Activated T-cell treated with anti-CD3 and anti-CD28 coated beads, Interleukin-2, amount 50 U/mL, for 72 hours (primary cell): ENCODE results near the gene YWHAQ. TPM values are rescaled to one million over a fixed set of nuclear protein-coding genes. Genes with fewer than 3 reads are reported as not detected.
"Not testable (repeated sequence)": the region's sequence is repeated elsewhere in the genome, so short reads cannot be mapped to it uniquely, and the experiment has no call there.

Experiments used
- ATAC-seq, 2 donors: fragments of 150-1000 bp; cut with Tn5 transposase; replicated peaks in 1 of 2; 2 replicates each; pipeline ENCODE4 v1.10.0; 2021; ENCODE audit warnings: moderate library complexity in 2 of 2, mild to moderate bottlenecking in 1 of 2
- DNase-seq, 2 donors: peaks; one replicate each; pipeline ENCODE4 v3.0.0; 2021 to 2022; ENCODE audit warnings: mixed read lengths in 1 of 2
- H3K27ac Mint-ChIP-seq: one replicate; pipeline ENCODE4 v1.8.0; 2022; ENCODE audit warnings: mild to moderate bottlenecking, moderate library complexity, mixed read lengths
- H3K27me3 Mint-ChIP-seq: one replicate; pipeline ENCODE4 v1.8.0; 2022; ENCODE audit warnings: low read depth, mixed read lengths
- H3K36me3 Mint-ChIP-seq, 2 donors: one replicate each; pipeline ENCODE4 v1.8.0; 2022; ENCODE audit warnings: mixed read lengths in 2 of 2, mild to moderate bottlenecking in 1 of 2; ENCODE audit not compliant: insufficient read depth in 2 of 2
- H3K4me1 Mint-ChIP-seq: one replicate; pipeline ENCODE4 v1.8.0; 2022; ENCODE audit warnings: low read depth, mixed read lengths
- H3K4me3 Mint-ChIP-seq, 2 donors: one replicate each; pipeline ENCODE4 v1.8.0; 2022; ENCODE audit warnings: mild to moderate bottlenecking in 2 of 2, mixed read lengths in 2 of 2, moderate library complexity in 2 of 2
- H3K9me3 Mint-ChIP-seq, 2 donors: one replicate each; pipeline ENCODE4 v1.8.0; 2022; ENCODE audit warnings: mixed read lengths in 2 of 2
- total RNA-seq, 2 donors: library from RNA; stranded (reverse); gene quantifications; one replicate each; pipeline ENCODE4 v1.2.3, GENCODE V29; 2022

YWHAQ gene
- total RNA-seq, 2 donors from 2014 or later: 207 to 251 TPM

DNA sequence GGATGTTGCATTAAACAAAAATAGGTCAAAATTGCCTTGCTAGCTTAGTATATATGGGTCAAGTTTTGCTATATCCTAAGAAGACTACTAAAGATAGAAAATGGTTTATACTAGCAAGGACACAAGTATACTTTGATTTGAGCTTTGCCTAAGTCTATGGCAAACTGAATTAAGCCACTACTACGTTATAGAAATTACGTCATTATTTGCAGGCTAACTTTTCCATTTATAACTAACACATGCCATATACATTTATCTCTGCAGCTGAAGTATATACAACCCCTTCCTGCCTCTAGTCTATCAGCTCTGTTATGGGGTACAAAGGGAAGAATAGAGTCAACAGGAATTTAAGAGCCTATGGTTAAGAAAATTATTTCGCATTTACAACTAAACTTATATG is 16.2 kb downstream of the YWHAQ start:
- Mint-ChIP-seq H3K4me3 (peak overlapping the region in 1 of 2 donors; percentile 5), H3K4me1 (peaks cover 100% of the 10 kb centered on the region), H3K27ac (peak overlapping the region; percentile 43), H3K9me3 (no peaks in the 10 kb centered on the region), H3K27me3 (no peaks in the 10 kb centered on the region), H3K36me3 (peaks cover 8 to 26% of the 10 kb centered on the region in 2 donors)
- ATAC-seq (no peak), DNase-seq (no peak)

DNA sequence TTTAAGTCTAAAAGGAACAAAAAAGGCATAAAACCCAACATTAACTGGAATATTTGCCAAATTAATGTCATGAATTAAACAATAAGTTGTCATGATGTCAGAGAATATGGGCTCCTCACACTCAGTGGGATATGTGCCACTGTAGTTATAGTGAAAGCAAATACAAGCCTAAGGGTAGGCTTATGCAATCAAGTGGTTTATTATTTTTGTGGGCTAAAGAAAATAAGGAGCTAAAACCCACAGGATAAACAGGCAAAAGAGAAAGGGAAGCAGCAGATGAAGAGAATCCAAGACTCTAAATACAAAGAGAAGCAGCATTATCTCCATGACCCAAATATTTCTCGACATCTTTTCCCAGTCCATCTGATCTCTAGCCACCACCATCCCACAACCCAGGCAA is 17.5 kb downstream of the YWHAQ start:
- H3K9me3 Mint-ChIP-seq: no peaks in the 10 kb centered on the region
- no peak for ATAC-seq
- H3K27ac Mint-ChIP-seq: no peak overlapping the region
- peaks cover 8 to 26% of the 10 kb centered on the region in 2 donors for H3K36me3 Mint-ChIP-seq
- no peak for DNase-seq
- H3K4me3 Mint-ChIP-seq: no peak overlapping the region
- no peaks in the 10 kb centered on the region for H3K27me3 Mint-ChIP-seq
- peaks cover 100% of the 10 kb centered on the region for H3K4me1 Mint-ChIP-seq

DNA sequence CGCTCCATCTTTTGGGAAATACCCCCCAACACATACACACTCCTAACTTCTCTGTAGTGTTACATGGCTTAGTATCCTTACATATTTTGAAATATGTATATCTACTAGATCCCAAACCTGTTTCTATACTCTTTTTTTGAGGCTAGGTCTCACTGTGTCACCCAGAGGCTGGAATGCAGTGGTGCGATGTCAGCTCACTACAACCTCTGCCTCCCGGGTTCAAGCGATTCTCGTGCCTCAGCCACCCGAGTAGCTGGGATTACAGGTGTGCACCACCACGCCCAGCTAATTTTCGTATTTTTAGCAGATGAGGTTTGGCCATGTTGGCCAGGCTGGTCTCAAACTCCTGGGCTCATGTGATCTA is 19.3 kb downstream of the YWHAQ start:
- DNase-seq, H3K4me3 Mint-ChIP-seq, ATAC-seq, H3K9me3 Mint-ChIP-seq, H3K27me3 Mint-ChIP-seq: not testable (repeated sequence)
- Mint-ChIP-seq H3K27ac (peak overlapping the region; percentile 61), H3K4me1 (peaks cover 97% of the 10 kb centered on the region), H3K36me3 (peaks cover 4 to 20% of the 10 kb centered on the region in 2 donors)

DNA sequence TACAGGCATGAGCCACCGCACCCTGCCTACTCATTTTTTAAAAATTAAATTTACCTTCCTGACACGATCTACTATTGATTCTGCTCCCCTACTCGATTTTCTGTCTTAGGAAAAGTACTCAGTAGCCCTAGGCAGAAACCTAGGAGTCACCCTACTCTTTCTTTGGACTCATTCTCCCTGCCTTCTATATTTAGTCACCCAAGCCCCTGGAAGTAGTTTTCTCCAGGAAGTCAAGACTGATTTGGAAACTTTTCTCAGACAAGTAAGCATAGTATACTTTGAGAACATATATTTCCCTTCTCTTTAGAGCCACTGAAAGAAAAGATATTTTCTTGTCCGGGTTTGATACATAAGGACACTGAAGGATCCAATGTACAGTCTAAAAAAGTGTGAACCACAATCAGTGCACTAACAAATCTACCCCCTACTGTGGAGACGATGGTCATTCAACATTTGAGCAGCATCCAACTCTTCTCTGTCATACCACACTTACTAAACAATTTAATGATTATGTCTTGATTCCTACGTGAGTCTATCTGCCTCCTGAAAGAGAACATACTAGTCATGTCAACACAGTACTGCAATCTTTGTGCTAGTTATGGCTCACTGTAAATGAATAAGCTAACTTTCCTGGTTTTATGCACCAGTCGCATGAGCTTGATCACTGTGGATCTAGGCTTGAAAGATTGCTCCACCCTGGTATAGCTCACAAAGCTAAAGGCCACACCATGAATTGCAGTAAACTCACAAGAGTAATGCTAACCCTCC is 19.8 kb downstream of the YWHAQ start:
- H3K4me1 Mint-ChIP-seq: peaks cover 97% of the 10 kb centered on the region
- H3K36me3 Mint-ChIP-seq: peaks cover 4 to 22% of the 10 kb centered on the region in 2 donors
- ATAC-seq: peak in 1 of 2 donors; percentile 8
- DNase-seq: no peak
- peak overlapping the region; percentile 61 for H3K27ac Mint-ChIP-seq
- no peaks in the 10 kb centered on the region for H3K27me3 Mint-ChIP-seq
- peaks cover 0 to 2% of the 10 kb centered on the region in 2 donors for H3K9me3 Mint-ChIP-seq
- peak overlapping the region in 1 of 2 donors; percentile 17 for H3K4me3 Mint-ChIP-seq

DNA sequence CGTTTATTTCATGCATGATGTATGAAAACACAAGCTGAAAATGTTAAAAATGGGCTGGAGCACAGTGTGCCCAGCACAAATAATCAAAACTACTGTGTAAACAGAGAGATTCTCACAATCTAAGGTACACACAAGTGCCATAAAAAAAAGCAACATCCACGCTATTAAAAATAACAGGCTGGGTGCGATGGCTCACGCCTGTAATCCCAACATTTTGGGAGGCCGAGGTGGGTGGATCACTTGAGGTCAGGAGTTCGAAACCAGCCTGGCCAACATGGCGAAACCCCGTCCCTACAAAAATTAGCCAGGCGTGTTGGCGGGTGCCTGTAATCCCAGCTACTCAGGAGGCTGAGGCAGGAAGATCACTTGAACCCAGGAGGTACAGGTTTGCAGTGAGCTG is 22.3 kb downstream of the YWHAQ start:
- Mint-ChIP-seq H3K27ac (peak overlapping the region; percentile 97), H3K36me3 (peaks cover 7 to 28% of the 10 kb centered on the region in 2 donors), H3K4me3 (peak overlapping the region; percentile 76 to 79), H3K4me1 (peaks cover 88% of the 10 kb centered on the region)
- ATAC-seq: peak in 1 of 2 donors; percentile 11
- not testable (repeated sequence) for DNase-seq, H3K27me3 Mint-ChIP-seq, H3K9me3 Mint-ChIP-seq

DNA sequence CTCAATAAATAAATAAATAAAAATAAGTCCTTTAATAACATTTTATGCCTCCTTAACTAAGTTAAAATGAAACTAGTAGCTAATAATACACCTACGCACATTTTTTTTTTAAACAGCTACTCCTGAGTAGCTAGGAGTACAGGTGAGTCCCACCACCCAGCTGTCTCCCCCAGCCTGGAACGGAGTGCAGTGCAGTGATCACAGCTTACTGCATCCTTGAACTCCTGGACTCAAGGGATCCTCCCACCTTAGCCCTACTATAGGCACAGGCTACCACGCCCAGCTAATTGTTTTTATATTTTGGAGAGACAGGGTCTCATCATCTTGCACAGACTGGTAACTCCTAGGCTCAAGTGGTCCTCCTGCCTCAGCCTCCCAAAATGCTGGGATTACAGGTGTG is 28.4 kb downstream of the YWHAQ start:
- H3K27me3 Mint-ChIP-seq: no peaks in the 10 kb centered on the region
- H3K9me3 Mint-ChIP-seq: peaks cover 2 to 19% of the 10 kb centered on the region in 2 donors
- no peak overlapping the region for H3K27ac Mint-ChIP-seq
- no peak for ATAC-seq
- H3K4me1 Mint-ChIP-seq: peaks cover 57% of the 10 kb centered on the region
- peaks cover 23 to 53% of the 10 kb centered on the region in 2 donors for H3K36me3 Mint-ChIP-seq
- no peak for DNase-seq
- H3K4me3 Mint-ChIP-seq: no peak overlapping the region

DNA sequence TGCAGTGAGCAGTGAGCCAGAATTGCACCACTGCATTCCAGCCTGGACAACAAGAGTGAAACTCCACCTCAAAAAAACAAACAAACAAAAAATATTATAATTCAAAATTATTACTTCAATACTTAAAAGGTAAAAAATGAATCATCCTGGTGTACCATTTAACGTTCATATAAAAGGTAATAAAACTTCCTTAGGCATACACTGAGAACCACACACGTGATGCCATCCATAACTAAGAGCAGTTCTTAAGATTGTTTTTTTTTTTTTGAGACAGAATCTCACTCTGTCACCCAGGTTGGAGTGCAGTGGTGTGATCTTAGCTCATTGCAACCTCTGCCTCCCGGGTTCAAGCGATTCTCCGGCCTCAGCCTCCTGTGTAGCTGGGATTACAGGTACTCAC is 29.4 kb downstream of the YWHAQ start:
- DNase-seq (no peak), ATAC-seq (no peak)
- H3K9me3 Mint-ChIP-seq: peaks cover 2 to 18% of the 10 kb centered on the region in 2 donors
- H3K27me3 Mint-ChIP-seq: no peaks in the 10 kb centered on the region
- H3K27ac Mint-ChIP-seq: no peak overlapping the region
- H3K36me3 Mint-ChIP-seq: peaks cover 23 to 53% of the 10 kb centered on the region in 2 donors
- peaks cover 60% of the 10 kb centered on the region for H3K4me1 Mint-ChIP-seq
- H3K4me3 Mint-ChIP-seq: no peak overlapping the region

DNA sequence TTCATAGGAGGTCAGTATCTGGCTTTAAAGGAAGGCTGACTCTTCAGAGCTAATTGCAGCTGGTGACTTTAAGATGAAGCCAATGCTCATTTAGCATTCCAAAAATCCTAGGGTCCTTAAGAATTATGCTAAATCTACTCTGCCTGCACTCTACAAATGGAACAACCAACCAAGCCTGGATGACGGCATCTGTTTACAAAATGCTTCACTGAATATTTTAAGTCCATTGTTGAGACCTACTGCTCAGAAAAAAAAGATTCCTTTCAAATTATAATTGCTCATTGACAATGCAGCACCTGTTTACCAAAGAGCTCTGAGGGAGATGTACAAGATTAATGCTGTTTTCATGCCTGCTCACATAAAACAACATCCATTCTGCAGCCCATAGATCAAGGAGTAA is 31.4 kb downstream of the YWHAQ start:
- no peak for ATAC-seq
- no peak overlapping the region for H3K4me3 Mint-ChIP-seq
- H3K27ac Mint-ChIP-seq: peak overlapping the region; percentile 66
- peaks cover 2 to 16% of the 10 kb centered on the region in 2 donors for H3K9me3 Mint-ChIP-seq
- H3K36me3 Mint-ChIP-seq: peaks cover 23 to 45% of the 10 kb centered on the region in 2 donors
- peaks cover 63% of the 10 kb centered on the region for H3K4me1 Mint-ChIP-seq
- H3K27me3 Mint-ChIP-seq: no peaks in the 10 kb centered on the region
- DNase-seq: no peak

DNA sequence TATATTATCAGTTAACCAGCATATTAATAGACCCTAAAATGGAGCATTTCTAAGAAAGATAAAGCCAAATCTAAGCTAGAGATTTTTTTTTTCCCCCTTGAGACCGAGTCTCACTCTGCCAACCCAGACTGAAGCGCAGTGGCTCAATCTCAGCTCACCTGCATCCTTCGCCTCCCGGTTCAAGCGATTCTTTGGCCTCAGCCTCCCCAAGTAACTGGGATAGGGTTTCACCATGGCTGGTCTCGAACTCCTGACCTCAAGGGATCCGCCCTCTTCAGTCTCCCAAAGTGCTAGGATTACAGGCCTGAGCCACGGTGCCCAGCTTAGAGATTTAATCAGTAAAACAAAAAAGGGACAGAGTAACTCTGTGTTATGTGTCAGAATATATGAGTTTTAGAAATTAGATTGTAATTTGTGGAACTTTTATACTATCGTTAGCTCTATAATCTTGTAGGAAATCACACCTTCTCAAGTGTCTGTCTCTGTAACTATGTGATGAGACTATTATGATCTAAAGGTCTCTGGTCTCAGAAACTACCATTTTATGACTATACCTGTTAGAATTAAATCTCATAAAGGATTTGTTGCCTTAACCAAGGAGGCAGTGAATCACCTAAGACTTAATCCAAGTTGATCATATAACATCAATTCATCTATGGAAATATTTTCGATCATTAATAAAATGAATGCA is 34.0 kb downstream of the YWHAQ start:
- DNase-seq (no peak), ATAC-seq (no peak)
- Mint-ChIP-seq H3K9me3 (peaks cover 4 to 16% of the 10 kb centered on the region in 2 donors), H3K36me3 (peaks cover 20 to 41% of the 10 kb centered on the region in 2 donors), H3K27ac (peak overlapping the region; percentile 45), H3K27me3 (no peaks in the 10 kb centered on the region), H3K4me3 (peak overlapping the region; percentile 55 to 64), H3K4me1 (peaks cover 83% of the 10 kb centered on the region)

DNA sequence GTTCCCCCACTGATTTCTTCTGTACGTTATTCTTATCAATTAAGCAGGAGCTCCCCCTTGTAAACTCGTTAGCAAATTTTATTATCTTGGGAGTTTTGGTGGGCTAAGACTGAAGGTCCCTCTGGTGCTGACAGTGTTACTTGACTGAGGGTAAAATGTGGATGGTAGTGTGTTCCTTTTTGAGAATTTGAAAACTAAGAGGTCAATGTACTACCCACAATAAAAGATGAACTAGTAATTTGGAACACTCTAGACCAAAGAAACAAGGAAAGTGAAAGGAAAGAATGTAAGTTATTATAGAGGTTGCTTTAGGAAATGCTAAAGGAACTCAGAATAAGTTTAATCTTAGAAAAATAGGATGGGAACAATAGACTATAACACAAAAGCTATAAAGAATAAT is 35.1 kb downstream of the YWHAQ start:
- Mint-ChIP-seq H3K4me3 (peak overlapping the region; percentile 7 to 64), H3K27me3 (no peaks in the 10 kb centered on the region)
- ATAC-seq: no peak

DNA sequence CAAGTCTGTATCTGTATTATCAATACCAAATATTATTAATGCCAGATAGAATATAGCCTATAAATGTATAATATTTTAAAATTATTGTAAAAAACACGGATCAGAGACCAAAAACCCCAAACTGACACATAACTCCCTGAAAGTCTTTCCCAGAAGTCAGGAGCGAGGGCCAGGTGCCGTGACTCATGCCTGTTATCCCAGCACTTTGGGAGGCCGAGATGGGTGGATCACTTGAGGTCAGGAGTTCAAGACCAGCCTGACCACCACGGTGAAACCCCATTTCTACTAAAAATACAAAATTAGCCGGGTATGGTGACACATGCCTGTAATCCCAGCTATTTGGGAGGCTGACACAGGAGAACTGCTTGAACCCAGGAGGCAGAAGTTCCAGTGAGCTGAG is 35.5 kb downstream of the YWHAQ start:
- not testable (repeated sequence) for H3K27me3 Mint-ChIP-seq, ATAC-seq, DNase-seq
- peaks cover 22 to 45% of the 10 kb centered on the region in 2 donors for H3K36me3 Mint-ChIP-seq
- peaks cover 5 to 16% of the 10 kb centered on the region in 2 donors for H3K9me3 Mint-ChIP-seq
- H3K27ac Mint-ChIP-seq: peak overlapping the region; percentile 78
- peak overlapping the region; percentile 65 to 68 for H3K4me3 Mint-ChIP-seq
- H3K4me1 Mint-ChIP-seq: peaks cover 93% of the 10 kb centered on the region

More for the DNA sequence above, 35.1 kb downstream of the YWHAQ start:
- Mint-ChIP-seq H3K36me3 (peaks cover 23 to 49% of the 10 kb centered on the region in 2 donors), H3K27ac (peak overlapping the region; percentile 45), H3K9me3 (peaks cover 5 to 16% of the 10 kb centered on the region in 2 donors), H3K4me1 (peaks cover 93% of the 10 kb centered on the region)
- no peak for DNase-seq

DNA sequence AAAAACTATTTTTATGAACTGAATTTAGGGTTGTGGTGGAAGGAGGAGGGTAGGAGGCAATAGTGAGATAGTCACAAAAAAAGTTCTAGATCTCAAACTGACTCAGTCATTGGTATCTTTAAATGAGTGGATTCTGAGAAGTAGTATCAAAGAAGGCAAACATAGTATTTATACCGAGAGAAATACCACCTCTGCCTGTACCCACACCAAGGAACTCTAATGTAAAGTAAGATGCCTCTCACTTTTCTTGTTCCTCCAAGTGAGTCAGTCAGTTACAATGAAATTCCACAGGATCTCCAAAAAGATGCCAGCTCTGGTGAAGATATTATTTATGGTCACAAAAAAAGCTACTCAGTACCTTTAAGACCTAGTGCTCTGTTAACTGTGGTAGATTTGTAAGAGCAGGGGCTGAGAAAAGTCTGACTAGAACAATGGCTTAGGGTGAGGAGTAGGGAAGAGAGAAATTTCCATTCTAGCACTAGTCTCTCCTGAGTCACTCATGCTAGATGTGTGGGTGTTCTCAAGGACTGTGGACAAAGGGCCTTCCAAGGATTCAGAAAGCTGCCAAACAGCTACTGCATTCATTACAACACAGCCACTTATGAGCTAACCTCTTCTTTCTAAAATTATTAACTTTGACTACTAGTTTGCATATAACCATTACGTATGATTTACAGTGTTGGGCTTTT is 36.3 kb downstream of the YWHAQ start:
- peak overlapping the region; percentile 78 for H3K27ac Mint-ChIP-seq
- peak; percentile 24 to 28 for DNase-seq
- peak; percentile 92 for ATAC-seq
- peak overlapping the region; percentile 65 to 68 for H3K4me3 Mint-ChIP-seq
- peaks cover 3 to 10% of the 10 kb centered on the region in 2 donors for H3K9me3 Mint-ChIP-seq
- peaks cover 92% of the 10 kb centered on the region for H3K4me1 Mint-ChIP-seq
- no peaks in the 10 kb centered on the region for H3K27me3 Mint-ChIP-seq
- peaks cover 16 to 37% of the 10 kb centered on the region in 2 donors for H3K36me3 Mint-ChIP-seq

DNA sequence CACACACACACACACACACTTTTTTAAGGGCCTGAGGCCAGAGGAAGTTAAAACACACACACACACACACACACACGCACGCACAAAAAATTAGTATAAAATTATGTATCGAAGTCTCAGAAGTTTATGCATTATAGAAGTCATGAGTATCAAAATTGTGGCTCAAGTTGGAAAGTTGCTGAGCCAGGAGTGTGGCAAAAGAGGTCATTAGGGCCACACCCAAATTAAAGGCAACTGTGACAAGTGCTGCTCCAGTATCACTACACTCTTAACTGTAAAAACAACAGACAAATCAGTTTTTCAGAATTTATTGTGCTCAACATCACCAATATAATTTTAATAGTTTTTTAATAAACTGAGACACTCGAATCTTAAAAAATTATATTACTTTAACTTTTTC is 36.9 kb downstream of the YWHAQ start:
- peak overlapping the region; percentile 96 for H3K27ac Mint-ChIP-seq
- no peak for DNase-seq
- peaks cover 86% of the 10 kb centered on the region for H3K4me1 Mint-ChIP-seq
- peak; percentile 19 to 25 for ATAC-seq
- no peaks in the 10 kb centered on the region for H3K27me3 Mint-ChIP-seq
- H3K4me3 Mint-ChIP-seq: peak overlapping the region; percentile 65 to 82
- peaks cover 11 to 34% of the 10 kb centered on the region in 2 donors for H3K36me3 Mint-ChIP-seq
- peaks cover 3 to 5% of the 10 kb centered on the region in 2 donors for H3K9me3 Mint-ChIP-seq
